Heart right ventricle (tissue), 16 donors: Measurements from ENCODE around the gene DAB1. TPM values are rescaled to one million over a fixed set of nuclear protein-coding genes. Genes with fewer than 3 reads are reported as not detected.

Source experiments
- ATAC-seq, 8 donors: fragments of 200-7000 bp; cut with Tn5 transposase; one replicate each; pipeline ENCODE4 v1.9.1; 2020; ENCODE audit warnings: mild to moderate bottlenecking in 8 of 8, moderate library complexity in 8 of 8, moderate number of reproducible peaks in 1 of 8
- DNase-seq, 2 donors: peaks; one replicate each; pipeline ENCODE4 v3.0.0-alpha.2; 2020
- H3K27ac ChIP-seq, 10 donors: fragments of 200-600 bp; sonication (generic) in 2 of 10; one replicate each; pipeline versions ENCODE4 v1.5.0 to v1.8.0; 2020 to 2022; ENCODE audit warnings: mild to moderate bottlenecking in 3 of 10
- H3K27me3 ChIP-seq, 7 donors: fragments of 200-600 bp; one replicate each; pipeline ENCODE4 v1.8.0; 2021 to 2022; ENCODE audit warnings: mild to moderate bottlenecking in 2 of 7
- H3K36me3 ChIP-seq, 9 donors: fragments of 200-600 bp; sonication (generic) in 1 of 9; one replicate each; pipeline versions ENCODE4 v1.5.0 to v1.8.0; 2020 to 2022; ENCODE audit warnings: mild to moderate bottlenecking in 2 of 9
- H3K4me1 ChIP-seq, 9 donors: fragments of 200-600 bp; sonication (generic) in 1 of 9; one replicate each; pipeline versions ENCODE4 v1.5.0 to v1.8.0; 2020 to 2022; ENCODE audit warnings: mild to moderate bottlenecking in 4 of 9
- H3K4me3 ChIP-seq, 10 donors: fragments of 200-600 bp; sonication (generic) in 2 of 10; one replicate each; pipeline versions ENCODE4 v1.5.0 to v1.8.0; 2020 to 2022; ENCODE audit warnings: mild to moderate bottlenecking in 7 of 10, moderate library complexity in 2 of 10
- H3K9me3 ChIP-seq, 11 donors: fragments of 200-600 bp in 10 of 11; sonication (generic) in 2 of 11; one replicate each; pipeline versions ENCODE4 v1.5.0 to v1.8.0; 2013 to 2022; ENCODE audit warnings: mild to moderate bottlenecking in 2 of 11, control low read depth in 1 of 11, moderate library complexity in 1 of 11
- CTCF ChIP-seq, 9 donors: fragments of 200-600 bp; sonication (generic) in 2 of 9; IDR thresholded peaks; one replicate each; pipeline versions ENCODE4 v1.5.0 to v1.8.0; 2021 to 2022; ENCODE audit warnings: antibody characterized with exemption in 9 of 9, mild to moderate bottlenecking in 5 of 9, moderate library complexity in 1 of 9
- WGBS, 2 donors: extraction: QIAGEN DNeasy Blood & Tissue Kit; methylation state at CpG; one replicate each; pipeline ENCODE4 v1.1.7; 2013; ENCODE audit warnings: inconsistent platforms in 1 of 2; 5-methylcytosine and 5-hydroxymethylcytosine counted together
- intact Hi-C, 10 donors: fragments of 100-400 bp; cut with DNase I; formaldehyde crosslinking; loops; one replicate each; pipeline versions ENCODE4 v1.11.1 to v1.14.2; 2022
- polyA plus RNA-seq, 2 donors: library from polyadenylated mRNA; stranded (reverse); fragments of 200-250 nt; gene quantifications; one replicate each; pipeline ENCODE4 v1.2.3, GENCODE V29; 2013
- total RNA-seq, 10 donors: library from RNA; stranded (reverse); fragmentation: NEBNext Ultra II Directional in 3 of 10; extraction: Animal tissue kit (Norgen Biotek cat#: 25700) in 3 of 10; gene quantifications; one replicate each; pipeline versions ENCODE4 v1.2.1 to v1.2.4, GENCODE V29; 2021 to 2023
- donor health status: Arrhythmogenic right ventricular cardiomyopathy.
- donor health status: ischemic (EF 13 %, LVEDD 7.1; RV severe dilation, severe dysfunction).
- donor health status: healthy with polysubstance abuse.
- donor health status: DM: no; HTN: yes; CAD: no.
- donor health status: DM: no; HTN: no; CAD: no.
- donor health status: ischemic (EF 25% LVEDD 6.9; RV normal size, moderate dysfunction).
- donor health status: ischemic (EF 25% LVEDD 5.7; RV mildly dilated, moderate dysfunction).
- donor health status: healthy.
- donor health status: DM: yes; HTN: yes; CAD: no.
- donor health status: Ischemic cardiomyopathy.
- donor health status: ischemic (EF 35%, LVEDD 5.7; RV mildly dilated, moderate dysfunction).
- donor health status: nonischemic (EF 11% LVEDD 7.7; RV severe dilation, severe dysfunction).
- donor health status: DM: yes; HTN: yes; CAD: no.
- donor health status: PGD.
- donor health status: ischemic (EF 29% LVEDD 5.4; RV normal size, mild dysfunction).
- donor health status: nonischemic (EF 23%, LVEDD 6.1; RV moderate dilation, normal function).

DAB1 gene
- total and polyA plus RNA-seq, 12 donors, result 0.16 to 25.5 (median 8.1) TPM

DNA sequence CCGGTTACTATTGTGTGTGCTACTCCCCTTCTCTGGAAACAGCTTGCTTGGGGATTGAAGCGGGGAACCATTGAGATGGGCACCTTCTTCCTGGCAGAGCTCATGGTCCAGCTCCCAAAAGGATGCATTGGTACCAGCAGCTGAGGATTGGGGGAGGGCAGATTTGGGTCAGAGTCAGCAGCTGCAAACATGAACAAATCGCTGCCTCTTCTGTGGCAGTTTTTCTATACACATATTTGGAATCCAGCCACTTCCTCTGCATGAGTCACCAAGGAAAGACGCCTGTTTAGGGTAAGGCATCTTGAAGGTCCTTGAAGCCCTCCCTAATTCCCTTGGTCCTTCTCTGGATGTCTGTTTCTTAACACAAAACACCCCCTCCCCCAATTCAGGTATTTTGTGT lies 104.7 kb downstream of the DAB1 start:
- Histone ChIP-seq H3K4me1 (peaks cover 0 to 6% (median 0%) of the 10 kb centered on the region in 9 donors), H3K9me3 (no peaks in the 10 kb centered on the region), H3K27me3 (no peaks in the 10 kb centered on the region), H3K36me3 (no peaks in the 10 kb centered on the region), H3K4me3 (no peak overlapping the region), H3K27ac (no peak overlapping the region)
- intact Hi-C loops, result no loop called here
- ATAC-seq, result no peak
- 50 to 55% methylated on average over 4 of the region's 4 CpGs for WGBS, 2 donors
- DNase-seq, result no peak
- no peak for TF ChIP-seq CTCF (IDR thresholded peaks at IDR 0.05)

DNA sequence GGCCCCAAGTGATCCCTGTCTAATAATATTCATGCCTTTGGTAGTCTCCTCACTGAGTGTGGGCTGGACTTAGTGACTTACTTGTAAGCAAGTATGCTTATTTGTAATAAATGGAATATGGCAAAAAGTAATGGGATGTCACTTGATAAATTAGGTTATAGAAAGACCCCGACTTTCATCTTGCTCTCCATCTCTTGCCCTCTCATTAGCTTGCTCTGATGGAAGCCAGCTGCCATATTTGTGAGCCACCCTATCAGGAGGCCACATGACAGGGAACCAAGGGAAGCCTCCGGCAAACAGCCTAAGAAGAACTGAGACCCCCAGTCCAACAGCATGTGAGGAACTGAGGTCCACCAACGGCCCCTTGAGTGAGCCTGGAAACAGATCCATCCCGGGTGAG lies 107.0 kb downstream of the DAB1 start:
- H3K4me3 ChIP-seq, result no peak overlapping the region
- H3K27me3 ChIP-seq, result no peaks in the 10 kb centered on the region
- no peak for ATAC-seq
- H3K27ac ChIP-seq, result no peak overlapping the region
- 92 to 97% methylated on average over 4 of the region's 4 CpGs for WGBS, 2 donors
- peaks cover 0 to 6% (median 0%) of the 10 kb centered on the region in 9 donors for H3K4me1 ChIP-seq
- no peaks in the 10 kb centered on the region for H3K9me3 ChIP-seq
- DNase-seq, result no peak
- H3K36me3 ChIP-seq, result no peaks in the 10 kb centered on the region
- intact Hi-C loops, result no loop called here
- no peak for TF ChIP-seq CTCF (IDR thresholded peaks at IDR 0.05)

GRCh38 chr1:57316291-57316690 lies 107.6 kb downstream of the DAB1 start:
- no peak for TF ChIP-seq CTCF (IDR thresholded peaks at IDR 0.05)
- peaks cover 0 to 6% (median 0%) of the 10 kb centered on the region in 9 donors for H3K4me1 ChIP-seq
- 92 to 100% methylated on average over 3 of the region's 3 CpGs for WGBS, 2 donors
- no peaks in the 10 kb centered on the region for H3K27me3 ChIP-seq
- no peaks in the 10 kb centered on the region for H3K36me3 ChIP-seq
- H3K9me3 ChIP-seq, result no peaks in the 10 kb centered on the region
- ATAC-seq (no peak), DNase-seq (no peak)
- H3K4me3 ChIP-seq, result no peak overlapping the region
- H3K27ac ChIP-seq, result no peak overlapping the region
- intact Hi-C loops, result no loop called here

DNA sequence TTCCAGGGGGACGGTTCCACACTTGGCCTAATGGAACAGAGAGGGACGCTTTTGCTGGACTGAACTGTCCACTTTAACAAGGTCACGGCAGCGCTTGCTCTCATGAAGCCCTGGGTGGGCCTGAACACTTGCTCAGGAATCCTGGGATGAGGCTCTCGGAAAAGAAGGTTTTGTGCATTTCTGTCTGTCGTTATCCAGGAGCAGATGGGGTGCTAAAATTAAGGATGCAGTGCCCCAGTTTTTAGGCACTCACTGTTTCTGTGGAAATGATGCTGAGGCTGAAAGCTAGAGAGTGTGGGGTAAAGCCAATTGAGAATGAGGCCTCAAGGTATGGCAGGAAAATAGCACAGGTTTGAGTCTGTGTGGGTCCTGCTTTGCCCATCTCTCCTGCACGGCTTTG lies 111.0 kb downstream of the DAB1 start:
- no peak for TF ChIP-seq CTCF (IDR thresholded peaks at IDR 0.05)
- WGBS, 2 donors, result 83 to 93% methylated on average over 7 of the region's 7 CpGs
- H3K27ac ChIP-seq, result no peak overlapping the region
- H3K4me1 ChIP-seq, result peaks cover 0 to 4% (median 0%) of the 10 kb centered on the region in 9 donors
- intact Hi-C loops, result no loop called here
- ATAC-seq (no peak), DNase-seq (no peak)
- H3K4me3 ChIP-seq, result no peak overlapping the region
- H3K27me3 ChIP-seq, result no peaks in the 10 kb centered on the region
- H3K9me3 ChIP-seq, result no peaks in the 10 kb centered on the region
- no peaks in the 10 kb centered on the region for H3K36me3 ChIP-seq
